Measurements from ENCODE around the gene STMND1. TPM values are rescaled to one million over a fixed set of nuclear protein-coding genes. Genes with fewer than 3 reads are reported as not detected.

STMND1 gene
- total RNA-seq, 2 experiments from 2014 or later: not detected

DNA sequence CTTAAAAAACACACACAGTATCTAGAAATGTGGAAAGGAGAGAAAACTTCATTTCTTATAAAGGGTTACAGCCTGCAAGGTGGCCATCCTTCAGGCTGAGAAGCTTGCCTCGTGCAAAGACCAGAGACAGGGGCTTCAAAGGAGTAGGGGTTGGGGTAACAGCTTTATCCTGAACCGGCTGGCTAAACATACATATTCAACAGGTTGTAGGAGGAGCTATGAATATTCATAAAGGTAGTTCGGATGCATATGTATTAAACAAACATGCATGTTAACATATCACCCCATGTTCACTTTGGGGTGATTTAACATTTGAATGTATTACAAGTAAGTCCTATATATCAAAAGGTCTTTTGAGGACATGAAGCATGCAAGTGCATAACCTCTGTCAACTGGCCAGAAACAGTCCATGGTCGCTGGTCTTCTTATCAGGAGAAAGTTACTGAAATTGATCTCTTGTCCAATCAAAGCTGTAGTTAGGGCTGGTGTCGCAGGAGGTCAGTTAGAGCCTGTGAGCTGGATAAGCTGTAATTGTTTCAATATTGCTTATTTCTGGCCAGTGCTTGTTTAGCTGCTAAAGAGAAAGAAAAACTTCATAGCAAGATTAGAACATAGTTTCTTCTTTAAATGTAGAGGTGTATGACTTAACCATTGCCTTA is 2.3 kb upstream of the STMND1 start:
- no peak overlapping the region for H3K27ac Mint-ChIP-seq
- intact Hi-C loops (cut with DNase I, micrococcal nuclease): no loop called here
- H3K4me1 Mint-ChIP-seq: peaks cover 6% of the 10 kb centered on the region
- no peaks in the 10 kb centered on the region for H3K9me3 Mint-ChIP-seq (ENCODE audit: low read depth)
- no peak overlapping the region for H3K4me3 Mint-ChIP-seq
- CTCF ChIA-PET: no interaction called here
- H3K36me3 Mint-ChIP-seq (ENCODE audit: low read depth): no peaks in the 10 kb centered on the region
- DNase-seq: no peak
- POLR2A ChIA-PET: no interaction called here
- ATAC-seq: no peak
- peaks cover 53% of the 10 kb centered on the region for H3K27me3 Mint-ChIP-seq

DNA sequence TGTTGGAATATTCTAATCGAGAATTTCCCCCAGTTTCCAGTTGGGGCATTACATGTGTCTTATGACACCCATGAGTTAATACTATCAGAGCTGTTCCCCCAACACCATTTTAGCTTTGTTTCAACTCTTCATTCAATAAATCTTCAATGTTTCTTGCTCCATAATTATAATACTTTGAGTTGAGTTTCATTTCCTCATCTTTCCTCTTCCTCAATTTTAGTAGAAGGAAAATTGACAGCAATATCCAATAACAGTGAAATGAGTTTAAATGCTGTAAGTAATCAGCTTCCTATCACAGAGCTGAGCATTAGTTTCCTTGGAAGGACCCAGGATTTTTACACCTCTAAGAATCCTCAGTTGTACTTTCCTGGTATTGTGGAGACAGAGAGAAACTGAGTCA is 1.0 kb upstream of the STMND1 start:
- H3K9me3 Mint-ChIP-seq (ENCODE audit: low read depth): no peaks in the 10 kb centered on the region
- CTCF ChIA-PET: interaction anchor here (0.7 to 0.9 kb wide), 2 partner anchors 781 to 1550 kb away, joined by 3 to 4 read pairs; no protein-coding TSS in a partner anchor
- peaks cover 6% of the 10 kb centered on the region for H3K4me1 Mint-ChIP-seq
- intact Hi-C loops (cut with DNase I, micrococcal nuclease): no loop called here
- no peaks in the 10 kb centered on the region for H3K36me3 Mint-ChIP-seq (ENCODE audit: low read depth)
- H3K4me3 Mint-ChIP-seq: no peak overlapping the region
- H3K27me3 Mint-ChIP-seq: peaks cover 54% of the 10 kb centered on the region
- H3K27ac Mint-ChIP-seq: no peak overlapping the region
- DNase-seq (no peak), ATAC-seq (no peak)
- POLR2A ChIA-PET: no interaction called here

DNA sequence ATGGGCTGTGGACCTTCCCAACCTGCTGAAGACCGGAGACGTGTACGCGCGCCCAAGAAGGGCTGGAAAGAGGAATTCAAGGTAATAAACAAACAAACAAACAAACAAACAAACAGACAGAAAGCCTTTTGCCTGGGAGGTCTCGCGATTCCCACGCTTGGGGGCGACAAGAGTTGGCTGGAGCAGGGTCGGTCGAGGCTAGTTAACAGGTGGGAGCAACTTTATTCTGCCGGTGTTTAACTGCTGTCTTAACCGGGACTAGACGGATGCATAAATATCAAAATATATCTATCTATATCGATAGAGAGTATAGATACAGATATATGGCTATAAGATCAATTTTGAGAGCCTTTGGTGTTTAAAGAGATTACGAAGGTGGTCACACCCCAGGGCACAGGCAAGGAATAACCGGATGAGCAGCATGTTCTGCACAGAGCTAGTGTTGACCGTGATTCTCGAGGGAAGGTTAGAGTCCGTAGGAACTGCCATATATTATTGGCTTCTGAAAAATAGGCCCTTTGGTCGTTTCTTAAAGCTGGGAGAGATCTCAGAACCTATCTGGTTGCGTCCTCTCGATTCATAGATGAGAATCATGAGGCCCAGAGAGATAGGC is 514 bp downstream of the STMND1 start:
- Mint-ChIP-seq H3K27me3 (peaks cover 60% of the 10 kb centered on the region), H3K36me3 (ENCODE audit: low read depth) (no peaks in the 10 kb centered on the region), H3K4me3 (peak overlapping the region; percentile 60), H3K9me3 (ENCODE audit: low read depth) (no peaks in the 10 kb centered on the region), H3K4me1 (peaks cover 6% of the 10 kb centered on the region), H3K27ac (no peak overlapping the region)
- no peak for ATAC-seq
- ChIA-PET POLR2A (interaction anchor here (0.7 kb wide), 1 partner anchor 17 kb away, joined by 3 read pairs; no protein-coding TSS in a partner anchor), CTCF (interaction anchor here (0.5 to 0.6 kb wide), 3 partner anchors 14 to 713 kb away, joined by 3 read pairs; no protein-coding TSS in a partner anchor)
- intact Hi-C loops (cut with DNase I, micrococcal nuclease): no loop called here
- DNase-seq: no peak

DNA sequence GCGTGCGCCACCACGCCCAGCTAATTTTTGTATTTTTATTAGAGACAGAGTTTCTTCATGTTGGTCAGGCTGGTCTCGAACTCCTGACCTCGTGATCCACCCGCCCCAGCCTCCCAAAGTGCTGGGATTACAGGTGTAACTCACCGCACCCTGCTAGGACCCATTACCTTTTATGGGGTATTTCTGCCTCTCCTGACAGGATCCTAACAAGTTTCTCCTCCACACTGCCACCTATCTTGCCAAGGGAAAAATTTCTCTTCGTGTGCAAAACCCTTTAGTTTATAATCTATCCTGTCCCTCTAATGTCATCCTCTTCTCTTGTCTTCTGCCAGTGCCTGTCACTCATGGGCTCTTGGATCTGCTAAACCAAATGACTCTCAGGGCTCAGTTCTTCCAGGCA is 1.9 kb downstream of the STMND1 start:
- H3K4me3 Mint-ChIP-seq: no peak overlapping the region
- peaks cover 6% of the 10 kb centered on the region for H3K4me1 Mint-ChIP-seq
- ChIA-PET POLR2A (no interaction called here), CTCF (no interaction called here)
- H3K36me3 Mint-ChIP-seq (ENCODE audit: low read depth): no peaks in the 10 kb centered on the region
- DNase-seq (no peak), ATAC-seq (no peak)
- H3K9me3 Mint-ChIP-seq (ENCODE audit: low read depth): no peaks in the 10 kb centered on the region
- intact Hi-C loops (cut with DNase I, micrococcal nuclease): no loop called here
- H3K27ac Mint-ChIP-seq: no peak overlapping the region
- peaks cover 60% of the 10 kb centered on the region for H3K27me3 Mint-ChIP-seq

DNA sequence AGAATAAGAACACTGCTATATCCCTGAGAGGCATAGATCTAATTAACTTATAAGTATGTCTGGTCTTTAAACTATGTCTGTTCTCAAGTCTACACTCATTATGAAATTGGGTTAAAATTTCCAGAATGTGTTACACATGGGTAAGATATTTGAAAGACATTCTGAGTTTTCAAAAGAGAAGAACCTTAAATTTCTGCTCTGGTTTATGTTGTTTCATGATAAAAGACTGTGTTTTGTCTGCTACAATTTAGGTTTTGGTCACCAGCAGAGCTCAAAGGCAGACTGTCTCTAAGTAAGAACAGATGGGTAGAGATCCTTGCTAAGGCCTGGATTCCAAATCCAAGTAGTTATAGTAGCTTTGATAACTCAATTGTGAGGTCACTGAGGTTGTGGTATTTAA is 6.0 kb downstream of the STMND1 start:
- Mint-ChIP-seq H3K4me3 (no peak overlapping the region), H3K27me3 (peaks cover 29% of the 10 kb centered on the region), H3K9me3 (ENCODE audit: low read depth) (no peaks in the 10 kb centered on the region), H3K27ac (no peak overlapping the region), H3K36me3 (ENCODE audit: low read depth) (no peaks in the 10 kb centered on the region), H3K4me1 (no peaks in the 10 kb centered on the region)
- ChIA-PET POLR2A (no interaction called here), CTCF (interaction anchor here (0.9 kb wide), 1 partner anchor 10 kb away, joined by 3 read pairs; no protein-coding TSS in a partner anchor)
- no peak for ATAC-seq
- DNase-seq: no peak
- intact Hi-C loops (cut with DNase I, micrococcal nuclease): no loop called here

DNA sequence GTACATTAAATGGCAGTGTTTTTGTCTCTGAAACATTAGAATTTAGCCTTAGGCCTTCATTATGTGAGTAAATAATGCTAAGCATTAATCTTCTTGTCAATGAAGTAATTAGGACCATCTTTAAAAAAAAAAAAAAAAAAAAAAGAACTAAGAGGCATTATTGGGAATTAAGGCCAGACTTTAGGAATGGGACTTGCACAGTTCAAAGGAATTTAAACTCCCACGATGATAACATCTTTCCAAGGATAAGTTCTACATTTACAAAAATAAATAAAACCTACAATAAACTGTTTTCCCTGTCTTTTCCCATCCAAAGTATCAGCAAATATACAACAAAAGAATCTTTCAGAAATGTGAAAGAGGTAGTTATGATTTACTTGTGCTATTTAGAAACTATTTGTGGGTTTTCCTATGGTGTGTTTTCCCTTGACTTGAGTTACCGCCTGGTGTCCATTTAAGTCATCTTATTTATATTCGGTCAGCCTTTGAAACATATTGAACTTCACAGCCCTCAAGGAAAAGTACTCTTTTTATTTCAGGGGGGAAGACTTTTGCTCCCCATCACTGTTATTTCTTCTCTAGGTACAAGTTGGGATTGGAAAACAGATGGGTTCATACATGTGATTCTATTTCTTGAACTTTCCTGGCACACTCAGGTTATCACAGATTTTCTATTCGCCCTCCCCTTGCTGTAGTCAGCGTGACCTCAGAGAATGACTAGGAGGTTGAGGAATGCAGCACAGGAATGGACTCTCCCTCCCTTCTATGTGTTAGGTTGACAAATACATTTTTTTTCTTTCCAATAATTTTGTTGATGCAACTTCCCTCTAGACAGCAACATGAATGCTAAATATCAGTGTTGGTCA is 13.6 kb downstream of the STMND1 start:
- no peak for DNase-seq
- ChIA-PET CTCF (no interaction called here), POLR2A (no interaction called here)
- no peak overlapping the region for H3K27ac Mint-ChIP-seq
- no peak overlapping the region for H3K4me3 Mint-ChIP-seq
- peaks cover 19% of the 10 kb centered on the region for H3K27me3 Mint-ChIP-seq
- no peaks in the 10 kb centered on the region for H3K4me1 Mint-ChIP-seq
- H3K9me3 Mint-ChIP-seq (ENCODE audit: low read depth): no peaks in the 10 kb centered on the region
- intact Hi-C loops (cut with DNase I, micrococcal nuclease): no loop called here
- H3K36me3 Mint-ChIP-seq (ENCODE audit: low read depth): no peaks in the 10 kb centered on the region
- no peak for ATAC-seq

DNA sequence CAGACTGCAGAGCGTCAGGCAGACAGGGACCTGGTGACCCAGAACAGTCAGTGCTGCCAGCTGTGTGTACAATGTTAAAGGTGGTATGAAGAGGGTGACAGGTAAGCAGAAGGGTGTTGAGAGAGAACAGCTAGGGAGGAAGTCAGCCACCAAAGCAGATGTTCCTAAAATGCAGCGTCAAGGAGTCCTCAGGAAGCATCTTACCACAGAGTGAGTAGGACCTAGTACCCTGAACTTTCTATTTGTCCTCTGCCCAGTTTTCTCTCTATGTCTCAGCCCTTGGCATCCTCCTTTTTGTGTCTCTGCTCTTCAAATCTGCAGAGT is 14.2 kb downstream of the STMND1 start:
- ChIA-PET CTCF (no interaction called here), POLR2A (no interaction called here)
- H3K27me3 Mint-ChIP-seq: peaks cover 19% of the 10 kb centered on the region
- no peak overlapping the region for H3K27ac Mint-ChIP-seq
- DNase-seq: no peak
- intact Hi-C loops (cut with DNase I, micrococcal nuclease): no loop called here
- no peaks in the 10 kb centered on the region for H3K4me1 Mint-ChIP-seq
- H3K9me3 Mint-ChIP-seq (ENCODE audit: low read depth): no peaks in the 10 kb centered on the region
- ATAC-seq: no peak
- H3K36me3 Mint-ChIP-seq (ENCODE audit: low read depth): no peaks in the 10 kb centered on the region
- no peak overlapping the region for H3K4me3 Mint-ChIP-seq

DNA sequence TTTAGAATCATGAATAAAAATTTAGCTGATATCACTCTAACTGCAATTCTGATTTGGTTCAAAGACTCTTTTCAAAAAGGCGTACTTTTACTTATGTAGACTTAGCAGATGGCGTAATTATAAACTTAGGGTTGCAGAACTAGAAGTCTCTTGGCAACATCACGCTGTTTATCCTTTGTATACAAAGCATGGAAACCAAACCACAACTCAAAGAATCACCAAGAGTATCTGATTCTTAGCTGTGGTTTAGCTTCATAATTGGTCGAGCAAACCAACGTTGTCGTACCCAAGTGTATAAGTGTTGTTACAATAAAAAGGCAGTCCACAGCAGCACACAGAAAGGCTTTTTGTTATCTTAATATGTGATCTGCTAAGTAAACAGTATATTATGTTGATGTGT is 18.2 kb downstream of the STMND1 start:
- H3K9me3 Mint-ChIP-seq (ENCODE audit: low read depth): no peaks in the 10 kb centered on the region
- no peak overlapping the region for H3K27ac Mint-ChIP-seq
- ChIA-PET POLR2A (no interaction called here), CTCF (no interaction called here)
- intact Hi-C loops (cut with DNase I, micrococcal nuclease): no loop called here
- no peaks in the 10 kb centered on the region for H3K4me1 Mint-ChIP-seq
- peaks cover 21% of the 10 kb centered on the region for H3K27me3 Mint-ChIP-seq
- H3K4me3 Mint-ChIP-seq: no peak overlapping the region
- no peak for ATAC-seq
- H3K36me3 Mint-ChIP-seq (ENCODE audit: low read depth): no peaks in the 10 kb centered on the region
- DNase-seq: no peak

DNA sequence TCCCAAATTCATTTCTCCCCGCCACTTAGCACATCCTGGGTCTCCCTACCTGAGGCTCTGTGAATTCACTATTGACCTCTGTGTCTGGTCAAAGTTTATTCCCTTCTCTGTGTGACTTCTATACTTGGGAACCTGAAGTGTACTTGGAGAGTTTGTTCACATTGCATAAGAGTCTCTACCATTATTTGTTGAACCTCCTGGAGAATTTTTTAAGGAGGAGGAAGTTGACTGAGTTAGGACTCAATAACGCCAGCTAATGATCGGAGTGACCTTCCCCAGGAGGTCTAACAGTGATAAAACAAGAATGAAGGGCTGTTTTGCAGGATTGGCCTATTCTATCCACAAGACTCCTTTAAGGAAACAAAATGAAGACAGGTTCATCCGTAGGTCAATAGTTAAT is 23.6 kb downstream of the STMND1 start:
- no peak for DNase-seq
- peaks cover 13% of the 10 kb centered on the region for H3K27me3 Mint-ChIP-seq
- POLR2A ChIA-PET: no interaction called here
- H3K4me1 Mint-ChIP-seq: no peaks in the 10 kb centered on the region
- no peak for ATAC-seq
- no peak overlapping the region for H3K27ac Mint-ChIP-seq
- intact Hi-C loops (cut with DNase I, micrococcal nuclease): no loop called here
- H3K9me3 Mint-ChIP-seq (ENCODE audit: low read depth): no peaks in the 10 kb centered on the region
- no peaks in the 10 kb centered on the region for H3K36me3 Mint-ChIP-seq (ENCODE audit: low read depth)
- H3K4me3 Mint-ChIP-seq: no peak overlapping the region
- CTCF ChIA-PET: no interaction called here

DNA sequence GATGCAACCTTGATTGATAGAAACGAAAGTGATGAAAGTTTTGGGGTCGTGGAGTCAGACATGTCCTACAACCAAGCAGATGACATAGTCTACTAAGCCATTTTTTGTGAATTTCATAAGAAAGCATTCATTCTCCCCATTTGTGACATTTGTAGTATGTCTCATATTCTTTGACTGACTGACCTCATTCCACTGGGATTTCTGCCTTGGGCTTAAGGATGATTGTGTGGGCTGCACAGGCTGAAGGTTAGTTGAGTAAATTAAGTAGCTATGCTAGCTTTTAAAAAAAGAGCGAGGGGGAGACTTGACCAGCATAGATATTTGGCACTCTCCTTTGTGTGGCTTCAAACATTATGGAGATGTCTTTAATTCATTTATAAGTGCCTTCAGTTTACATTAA is 28.9 kb downstream of the STMND1 start:
- no peak for ATAC-seq
- intact Hi-C loops (cut with DNase I, micrococcal nuclease): no loop called here
- Mint-ChIP-seq H3K4me3 (no peak overlapping the region), H3K4me1 (no peaks in the 10 kb centered on the region), H3K27ac (no peak overlapping the region), H3K9me3 (ENCODE audit: low read depth) (peaks cover 4% of the 10 kb centered on the region), H3K27me3 (peaks cover 11% of the 10 kb centered on the region), H3K36me3 (ENCODE audit: low read depth) (no peaks in the 10 kb centered on the region)
- ChIA-PET CTCF (no interaction called here), POLR2A (no interaction called here)
- no peak for DNase-seq

DNA sequence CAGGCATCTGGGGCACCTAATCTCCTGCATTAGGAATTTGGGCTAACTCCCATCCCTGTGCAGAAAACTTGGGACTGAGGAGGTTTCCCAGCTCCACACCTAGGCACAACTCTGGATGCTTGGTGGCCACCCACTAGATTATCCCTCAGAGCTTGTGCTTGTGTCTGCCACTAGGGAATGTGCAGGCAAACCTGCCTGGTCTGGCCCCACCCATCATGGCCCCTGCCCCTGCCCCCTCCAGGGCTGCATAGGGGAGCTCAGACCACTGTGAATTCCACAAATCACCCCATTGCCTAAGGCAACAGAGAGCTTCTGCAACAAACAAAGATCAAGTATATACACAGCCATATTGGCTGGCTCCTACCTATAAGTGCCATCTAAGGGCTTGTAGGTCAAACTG is 31.1 kb downstream of the STMND1 start:
- DNase-seq (no peak), ATAC-seq (no peak)
- intact Hi-C loops (cut with DNase I, micrococcal nuclease): no loop called here
- Mint-ChIP-seq H3K27me3 (peaks cover 13% of the 10 kb centered on the region), H3K4me3 (no peak overlapping the region), H3K36me3 (ENCODE audit: low read depth) (no peaks in the 10 kb centered on the region), H3K27ac (no peak overlapping the region), H3K9me3 (ENCODE audit: low read depth) (peaks cover 10% of the 10 kb centered on the region), H3K4me1 (no peaks in the 10 kb centered on the region)
- CTCF ChIA-PET: no interaction called here
- POLR2A ChIA-PET: no interaction called here

DNA sequence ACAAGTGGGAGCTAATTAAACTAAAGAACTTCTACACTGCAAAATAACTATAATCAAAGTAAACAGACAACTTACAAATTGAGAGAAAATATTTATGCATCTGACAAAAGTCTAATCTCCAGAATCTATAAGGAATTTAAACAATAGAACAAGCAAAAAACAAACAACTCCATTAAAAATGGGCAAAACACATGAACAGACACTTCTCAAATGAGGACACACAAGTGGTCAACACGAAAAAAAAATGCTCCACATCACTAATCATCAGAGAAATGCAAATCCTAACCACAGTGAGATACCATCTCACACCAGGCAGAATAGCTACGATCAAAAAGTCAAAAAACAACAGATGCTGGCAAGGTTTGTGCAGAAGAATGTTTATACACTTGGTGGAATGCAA is 36.2 kb downstream of the STMND1 start:
- H3K27me3 Mint-ChIP-seq: peaks cover 6% of the 10 kb centered on the region
- H3K9me3 Mint-ChIP-seq (ENCODE audit: low read depth): peaks cover 13% of the 10 kb centered on the region
- ATAC-seq (no peak), DNase-seq (no peak)
- POLR2A ChIA-PET: no interaction called here
- no peaks in the 10 kb centered on the region for H3K4me1 Mint-ChIP-seq
- no peaks in the 10 kb centered on the region for H3K36me3 Mint-ChIP-seq (ENCODE audit: low read depth)
- intact Hi-C loops (cut with DNase I, micrococcal nuclease): no loop called here
- H3K4me3 Mint-ChIP-seq: no peak overlapping the region
- CTCF ChIA-PET: no interaction called here
- no peak overlapping the region for H3K27ac Mint-ChIP-seq
